Mesenchymal stem cell (in vitro differentiated cells and primary cell): ENCODE data around the gene HADHB.

Experiments used
- DNase-seq: peaks from one replicate; pipeline ENCODE4 v3.0.0-alpha.2; 2013
- H2AFZ ChIP-seq: one replicate; pipeline ENCODE4 v1.6.1; 2013; ENCODE audit warnings: low read depth, mild to moderate bottlenecking, control low read depth, inconsistent platforms, low read length, moderate library complexity
- H2AK5ac ChIP-seq: 2 replicates; pipeline ENCODE4 v1.6.1; 2013; ENCODE audit warnings: low read length, moderate library complexity, mild to moderate bottlenecking, inconsistent platforms; ENCODE audit not compliant: severe bottlenecking
- H2BK120ac ChIP-seq: one replicate; pipeline ENCODE4 v1.6.1; 2013; ENCODE audit warnings: low read depth, mild to moderate bottlenecking, inconsistent platforms, low read length, moderate library complexity
- H2BK12ac ChIP-seq, 2 experiments: one replicate each; pipeline ENCODE4 v1.6.1; 2013; ENCODE audit warnings: inconsistent platforms in 2 of 2, low read length in 2 of 2, mild to moderate bottlenecking in 2 of 2, moderate library complexity in 2 of 2, control low read depth in 1 of 2
- H2BK15ac ChIP-seq: one replicate; pipeline ENCODE4 v1.6.1; 2013; ENCODE audit warnings: mild to moderate bottlenecking, low read depth, inconsistent platforms; ENCODE audit not compliant: poor library complexity, severe bottlenecking
- H2BK5ac ChIP-seq: 2 replicates; pipeline ENCODE4 v1.6.1; 2013; ENCODE audit warnings: low read depth, mild to moderate bottlenecking, low read length, control low read depth, inconsistent platforms; ENCODE audit not compliant: poor library complexity, severe bottlenecking
- H3K14ac ChIP-seq, 2 experiments: one replicate each; pipeline ENCODE4 v1.6.1; 2013; ENCODE audit warnings: inconsistent platforms in 2 of 2, low read length in 2 of 2, control low read depth in 1 of 2, mild to moderate bottlenecking in 1 of 2, moderate library complexity in 1 of 2
- H3K18ac ChIP-seq, 2 experiments: one replicate each; pipeline ENCODE4 v1.6.1; 2013; ENCODE audit warnings: inconsistent platforms in 2 of 2, low read length in 2 of 2, control low read depth in 1 of 2, low read depth in 1 of 2, mild to moderate bottlenecking in 1 of 2
- H3K23ac ChIP-seq, 2 experiments: one replicate each; pipeline ENCODE4 v1.6.1; 2013; ENCODE audit warnings: inconsistent platforms in 2 of 2, low read length in 2 of 2, mild to moderate bottlenecking in 2 of 2, moderate library complexity in 2 of 2, control low read depth in 1 of 2
- H3K27ac ChIP-seq: 2 replicates; pipeline ENCODE4 v1.5.1; 2013; ENCODE audit warnings: mild to moderate bottlenecking, moderate library complexity, low read length, control low read depth, inconsistent platforms; ENCODE audit not compliant: poor library complexity, severe bottlenecking
- H3K27me3 ChIP-seq, 2 experiments: 2 replicates each; pipeline versions ENCODE4 v1.6.1 to v1.7.0; 2013; ENCODE audit warnings: low read length in 2 of 2, mild to moderate bottlenecking in 2 of 2, moderate library complexity in 2 of 2, control low read depth in 1 of 2, inconsistent platforms in 1 of 2; ENCODE audit not compliant: control insufficient read depth in 1 of 2, insufficient read depth in 1 of 2
- H3K36me3 ChIP-seq, 2 experiments: 2 replicates each; pipeline versions ENCODE4 v1.6.1 to v1.7.0; 2013; ENCODE audit warnings: low read length in 2 of 2, control low read depth in 1 of 2, inconsistent platforms in 1 of 2, low read depth in 1 of 2, mild to moderate bottlenecking in 1 of 2; ENCODE audit not compliant: insufficient read depth in 2 of 2, control insufficient read depth in 1 of 2
- H3K4ac ChIP-seq, 2 experiments: one replicate each; pipeline ENCODE4 v1.6.1; 2013; ENCODE audit warnings: inconsistent platforms in 2 of 2, low read length in 2 of 2, mild to moderate bottlenecking in 2 of 2, moderate library complexity in 2 of 2, control low read depth in 1 of 2, low read depth in 1 of 2
- H3K4me1 ChIP-seq: 2 replicates; pipeline ENCODE4 v1.6.1; 2013; ENCODE audit warnings: low read depth, low read length, control low read depth; ENCODE audit not compliant: control insufficient read depth, insufficient read depth
- H3K4me2 ChIP-seq: 2 replicates; pipeline ENCODE4 v1.6.1; 2013; ENCODE audit warnings: low read length, mild to moderate bottlenecking, inconsistent platforms; ENCODE audit not compliant: poor library complexity, severe bottlenecking
- H3K4me3 ChIP-seq, 2 experiments: 2 replicates each; pipeline versions ENCODE4 v1.5.1 to v1.7.0; 2013; ENCODE audit warnings: low read length in 2 of 2, mild to moderate bottlenecking in 2 of 2, control low read depth in 1 of 2, low read depth in 1 of 2; ENCODE audit not compliant: insufficient read depth in 1 of 2
- H3K79me1 ChIP-seq: replicated peaks from 2 replicates; pipeline ENCODE4 v1.6.1; 2013; ENCODE audit warnings: mild to moderate bottlenecking, control low read depth, low read length, inconsistent platforms; ENCODE audit not compliant: poor library complexity, severe bottlenecking
- H3K9ac ChIP-seq: 2 replicates; pipeline ENCODE4 v1.7.0; 2013; ENCODE audit warnings: mild to moderate bottlenecking, low read length, moderate library complexity
- H3K9me3 ChIP-seq: 2 replicates; pipeline ENCODE4 v1.7.0; 2013; ENCODE audit warnings: mild to moderate bottlenecking, low read length; ENCODE audit not compliant: control insufficient read depth
- H4K8ac ChIP-seq: one replicate; pipeline ENCODE4 v1.6.1; 2013; ENCODE audit warnings: inconsistent platforms, mild to moderate bottlenecking, low read length, moderate library complexity
- H4K91ac ChIP-seq: one replicate; pipeline ENCODE4 v1.6.1; 2013; ENCODE audit warnings: mild to moderate bottlenecking, low read length, inconsistent platforms
- WGBS: methylation state at CpG from one replicate; pipeline ENCODE4 v1.1.7; 2013; ENCODE audit warnings: mixed read lengths; 5-methylcytosine and 5-hydroxymethylcytosine counted together

Gene HADHB

DNA sequence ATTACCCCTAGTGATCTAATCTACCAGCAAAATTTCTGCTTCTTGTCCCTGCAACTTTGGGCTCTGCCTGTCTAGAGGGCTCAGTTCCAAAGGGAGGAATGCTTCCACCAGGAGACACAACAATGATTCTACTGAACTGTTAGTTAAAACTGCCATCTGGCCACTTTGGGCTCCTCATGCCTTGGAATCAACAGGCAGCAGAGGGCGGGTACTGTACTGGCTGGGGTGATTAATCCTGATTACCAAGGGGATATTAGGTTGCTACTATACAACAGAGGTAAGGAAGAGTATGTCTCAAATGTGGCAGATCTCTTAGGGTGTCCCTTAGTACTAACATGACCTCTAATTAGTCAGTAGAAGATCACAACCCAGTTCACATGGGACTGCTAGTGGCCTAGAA lies 21.7 kb upstream of the HADHB start:
- 92% methylated on average over 1 of the region's 1 CpG for WGBS
- H3K18ac ChIP-seq = no peak overlapping the region
- no peak overlapping the region for H2BK5ac ChIP-seq
- H3K4me2 ChIP-seq = no peak overlapping the region
- H3K9ac ChIP-seq = no peak overlapping the region
- no peak overlapping the region for H3K27ac ChIP-seq
- H2AK5ac ChIP-seq = no peak overlapping the region
- no peak overlapping the region for H4K91ac ChIP-seq
- H3K36me3 ChIP-seq = peaks cover 30 to 91% of the 10 kb centered on the region in 2 experiments
- no peaks in the 10 kb centered on the region for H3K4me1 ChIP-seq
- H2AFZ ChIP-seq = no peak overlapping the region
- H3K9me3 ChIP-seq = peaks cover 47% of the 10 kb centered on the region
- H3K14ac ChIP-seq = no peak overlapping the region
- H3K4ac ChIP-seq = no peak overlapping the region
- H3K79me1 ChIP-seq = peaks cover 27% of the 10 kb centered on the region
- H3K23ac ChIP-seq = no peak overlapping the region
- H2BK12ac ChIP-seq = no peak overlapping the region
- no peak for DNase-seq
- H4K8ac ChIP-seq = no peak overlapping the region
- H2BK15ac ChIP-seq = no peak overlapping the region
- H3K27me3 ChIP-seq = no peaks in the 10 kb centered on the region
- H2BK120ac ChIP-seq = no peak overlapping the region
- H3K4me3 ChIP-seq = no peak overlapping the region

DNA sequence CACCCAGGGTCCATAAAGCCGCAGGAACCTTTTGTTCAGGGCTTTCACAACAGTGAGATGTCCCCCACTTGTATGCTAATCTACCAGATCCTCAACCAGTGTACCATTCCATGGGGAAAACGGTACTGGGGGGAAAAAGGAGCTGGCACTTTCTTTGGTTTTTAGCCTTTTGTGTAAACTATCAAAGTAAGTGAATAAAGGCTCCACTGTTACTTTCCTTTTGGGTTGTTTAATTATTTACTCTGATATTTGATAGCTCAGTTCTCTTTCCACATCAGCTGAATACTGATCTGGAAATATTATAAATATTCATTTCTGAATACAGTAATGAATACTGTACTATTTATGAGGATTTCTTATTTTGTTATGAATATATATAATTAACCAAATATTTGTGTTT lies 20.6 kb upstream of the HADHB start:
- no peak overlapping the region for H3K4me3 ChIP-seq
- H3K36me3 ChIP-seq = peaks cover 39 to 95% of the 10 kb centered on the region in 2 experiments
- no peak overlapping the region for H2AFZ ChIP-seq
- H2BK5ac ChIP-seq = no peak overlapping the region
- 100% methylated on average over 1 of the region's 2 CpGs for WGBS
- DNase-seq = no peak
- no peak overlapping the region for H2BK12ac ChIP-seq
- no peak overlapping the region for H4K91ac ChIP-seq
- no peaks in the 10 kb centered on the region for H3K4me1 ChIP-seq
- no peak overlapping the region for H3K4me2 ChIP-seq
- peaks cover 29% of the 10 kb centered on the region for H3K79me1 ChIP-seq
- peak overlapping the region; percentile 14 for H3K27ac ChIP-seq
- no peak overlapping the region for H2BK15ac ChIP-seq
- no peak overlapping the region for H3K18ac ChIP-seq
- no peak overlapping the region for H3K4ac ChIP-seq
- H4K8ac ChIP-seq = no peak overlapping the region
- no peak overlapping the region for H3K23ac ChIP-seq
- peaks cover 41% of the 10 kb centered on the region for H3K9me3 ChIP-seq
- H3K14ac ChIP-seq = no peak overlapping the region
- H2BK120ac ChIP-seq = no peak overlapping the region
- no peaks in the 10 kb centered on the region for H3K27me3 ChIP-seq
- H2AK5ac ChIP-seq = no peak overlapping the region
- H3K9ac ChIP-seq = no peak overlapping the region

DNA sequence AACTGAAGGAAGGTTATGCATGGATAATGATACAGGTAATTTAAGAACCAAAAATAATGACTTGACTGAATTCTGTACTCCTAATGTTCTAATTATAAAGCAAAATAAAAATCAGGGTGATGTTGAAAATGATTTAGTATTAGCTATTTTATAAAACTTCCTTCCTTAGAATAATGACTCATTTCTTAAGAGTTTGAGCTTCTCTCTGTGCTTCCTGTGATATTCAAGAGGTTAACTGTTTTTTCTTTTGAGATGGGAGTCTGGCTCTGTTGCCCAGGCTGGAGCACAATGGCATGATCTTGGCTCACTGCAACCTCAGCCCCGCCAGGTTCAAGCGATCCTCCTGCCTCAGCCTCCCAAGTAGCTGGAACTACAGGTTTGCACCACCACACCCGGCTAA lies 15.1 kb upstream of the HADHB start:
- DNase-seq = no peak
- Histone ChIP-seq H4K91ac (no peak overlapping the region), H3K36me3 (peaks cover 40 to 99% of the 10 kb centered on the region in 2 experiments), H2BK15ac (no peak overlapping the region), H3K9ac (no peak overlapping the region), H3K27ac (no peak overlapping the region), H2AFZ (no peak overlapping the region), H2AK5ac (no peak overlapping the region), H4K8ac (no peak overlapping the region), H3K4ac (no peak overlapping the region), H2BK5ac (no peak overlapping the region), H2BK120ac (no peak overlapping the region), H3K14ac (no peak overlapping the region), H3K9me3 (peaks cover 26% of the 10 kb centered on the region), H3K27me3 (no peaks in the 10 kb centered on the region), H2BK12ac (no peak overlapping the region), H3K4me3 (no peak overlapping the region), H3K79me1 (peaks cover 11% of the 10 kb centered on the region), H3K23ac (no peak overlapping the region), H3K18ac (no peak overlapping the region), H3K4me2 (no peak overlapping the region), H3K4me1 (no peaks in the 10 kb centered on the region)
- 100% methylated on average over 3 of the region's 3 CpGs for WGBS

DNA sequence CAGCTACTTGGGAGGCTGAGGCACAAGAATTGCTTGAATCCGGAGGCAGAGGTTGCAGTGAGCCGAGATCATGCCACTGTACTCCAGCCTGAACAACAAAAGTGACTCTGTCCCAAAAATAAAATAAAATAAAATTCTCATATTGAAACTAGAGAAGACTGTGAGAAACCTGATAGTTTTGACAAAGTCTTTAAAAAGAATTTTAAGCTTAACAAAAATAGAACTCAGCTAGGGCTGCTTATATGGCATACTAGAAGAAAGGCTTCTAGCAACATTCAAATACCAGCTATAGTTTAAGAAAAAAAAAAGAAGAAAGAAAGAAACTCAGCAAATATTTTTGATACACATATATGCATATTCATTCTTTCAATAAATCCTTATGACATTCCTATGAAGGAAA lies 13.9 kb upstream of the HADHB start:
- Histone ChIP-seq H4K8ac (no peak overlapping the region), H3K18ac (no peak overlapping the region), H2BK5ac (no peak overlapping the region), H4K91ac (no peak overlapping the region), H3K79me1 (peaks cover 11% of the 10 kb centered on the region), H3K27me3 (no peaks in the 10 kb centered on the region), H2AFZ (no peak overlapping the region), H3K14ac (no peak overlapping the region), H2BK15ac (no peak overlapping the region), H3K27ac (no peak overlapping the region), H3K4me3 (no peak overlapping the region), H3K4me1 (no peaks in the 10 kb centered on the region), H3K4ac (no peak overlapping the region), H3K23ac (no peak overlapping the region), H3K4me2 (no peak overlapping the region), H3K36me3 (peaks cover 44 to 99% of the 10 kb centered on the region in 2 experiments), H3K9ac (no peak overlapping the region), H2BK12ac (no peak overlapping the region), H2AK5ac (no peak overlapping the region), H2BK120ac (no peak overlapping the region), H3K9me3 (peaks cover 23% of the 10 kb centered on the region)
- WGBS = no CpG with 5 or more reads among the region's 2 CpGs
- no peak for DNase-seq
